A549 (cell line): ENCODE measurements around the gene CABCOCO1. TPM values are rescaled to one million over a fixed set of nuclear protein-coding genes. Genes with fewer than 3 reads are reported as not detected.

ENCODE experiments used
- ATAC-seq, 2 experiments: fragments of 200-7000 bp in 1 of 2; fragments of >200 bp in 1 of 2; cut with Nextera tagmentation in 1 of 2; cut with Tn5 transposase in 1 of 2; 3 replicates each; pipeline versions ENCODE4 v1.8.0 to v1.9.1; 2018 to 2020; ENCODE audit warnings: mild to moderate bottlenecking in 1 of 2, moderate library complexity in 1 of 2
- CTCF ChIA-PET: fragments of 300-600 bp; sonication (Branson Sonifier 250); formaldehyde crosslinking; extraction: SDS; loops from one replicate; lab custom pipeline; 2021; ENCODE audit warnings: antibody characterized with exemption, inconsistent platforms; lab: Yijun Ruan, JAX
- POLR2A ChIA-PET: fragments of 350-600 bp; formaldehyde crosslinking; extraction: SDS; loops from one replicate; lab custom pipeline; 2021; ENCODE audit warnings: antibody characterized with exemption, inconsistent platforms; lab: Yijun Ruan, JAX
- DNase-seq, 2 experiments: peaks; one replicate each; pipeline versions ENCODE4 v3.0.0 to v3.0.0-alpha.2; 2011 to 2016; ENCODE audit warnings: low read depth in 1 of 2, low spot score in 1 of 2
- FAIRE-seq: peaks from 2 replicates; lab custom pipeline; 2011; peaks lifted over from hg19 to GRCh38; lab: Jason Lieb, UNC
- H3K27ac ChIP-seq, 2 experiments: fragments of >200 bp; sonication (Bioruptor Twin); formaldehyde crosslinking; 3 replicates each; pipeline ENCODE4 v1.5.1; 2016 to 2017
- H3K4me1 ChIP-seq: fragments of >200 bp; sonication (Bioruptor Twin); formaldehyde crosslinking; 3 replicates; pipeline ENCODE4 v1.6.1; 2016
- H3K4me2 ChIP-seq: fragments of >200 bp; sonication (Bioruptor Twin); formaldehyde crosslinking; 3 replicates; pipeline ENCODE4 v1.6.1; 2016
- H3K4me3 ChIP-seq: fragments of >200 bp; sonication (Bioruptor Twin); formaldehyde crosslinking; 3 replicates; pipeline ENCODE4 v1.5.1; 2016
- H3K9me3 ChIP-seq: fragments of >200 bp; sonication (Bioruptor Twin); formaldehyde crosslinking; 3 replicates; pipeline ENCODE4 v1.6.1; 2016
- CBX2 ChIP-seq: fragments of 200-600 bp; sonication (generic); IDR thresholded peaks from 2 replicates; pipeline ENCODE4 v1.6.1; 2016; ENCODE audit warnings: low read depth, mild to moderate bottlenecking, borderline replicate concordance
- CEBPB ChIP-seq, 2 experiments: fragments of >200 bp in 1 of 2; sonication (Bioruptor Twin) in 1 of 2; formaldehyde crosslinking in 1 of 2; IDR thresholded peaks; 2 replicates each; pipeline ENCODE4 v1.6.1; 2012 to 2016
- CHD4 ChIP-seq: fragments of 200-600 bp; sonication (generic); IDR thresholded peaks from 2 replicates; pipeline ENCODE4 v1.6.1; 2016; ENCODE audit warnings: antibody characterized with exemption, mild to moderate bottlenecking, borderline replicate concordance
- EP300 ChIP-seq, 2 experiments: fragments of >200 bp; sonication (Bioruptor Twin); formaldehyde crosslinking; IDR thresholded peaks; 2 replicates in 1 of 2; 3 replicates in 1 of 2; pipeline ENCODE4 v1.6.1; 2016 to 2017
- FOSB ChIP-seq: fragments of 250-450 bp; sonication (Bioruptor Pico); IDR thresholded peaks from 2 replicates; pipeline ENCODE4 v1.5.0; 2020; ENCODE audit warnings: mild to moderate bottlenecking, moderate library complexity
- FOXS1 ChIP-seq: fragments of 250-450 bp; sonication (Bioruptor Pico); IDR thresholded peaks from 2 replicates; pipeline ENCODE4 v1.5.0; 2020; ENCODE audit warnings: mild to moderate bottlenecking, moderate library complexity
- JUN ChIP-seq, 2 experiments: fragments of >200 bp; sonication (Bioruptor Twin); formaldehyde crosslinking; IDR thresholded peaks; 2 replicates in 1 of 2; 3 replicates in 1 of 2; pipeline ENCODE4 v1.6.1; 2016 to 2017
- JUNB ChIP-seq: fragments of >200 bp; sonication (Bioruptor Twin); formaldehyde crosslinking; IDR thresholded peaks from 2 replicates; pipeline ENCODE4 v1.6.1; 2016
- KDM1A ChIP-seq: fragments of 200-600 bp; sonication (generic); IDR thresholded peaks from 2 replicates; pipeline ENCODE4 v1.6.1; 2016; ENCODE audit warnings: low read depth, mild to moderate bottlenecking
- MAFK ChIP-seq: fragments of 450-650 bp; IDR thresholded peaks from 2 replicates; pipeline ENCODE4 v1.6.1; 2014; ENCODE audit not compliant: partially characterized antibody
- MYC ChIP-seq: IDR thresholded peaks from 2 replicates; pipeline ENCODE4 v1.6.1; 2012; ENCODE audit warnings: mild to moderate bottlenecking, inconsistent platforms, low read length, improper control_type of control experiment, borderline replicate concordance
- NFE2L2 ChIP-seq: fragments of 150-350 bp; conservative IDR thresholded peaks from 2 replicates; pipeline ENCODE4 v1.6.1; 2014; ENCODE audit warnings: low read length
- NPAS2 ChIP-seq: fragments of 250-450 bp; sonication (Bioruptor Pico); IDR thresholded peaks from 2 replicates; pipeline ENCODE4 v1.8.0; 2022; ENCODE audit warnings: mild to moderate bottlenecking, moderate library complexity, borderline replicate concordance
- NR3C1 ChIP-seq: fragments of >200 bp; sonication (Bioruptor Twin); formaldehyde crosslinking; IDR thresholded peaks from 3 replicates; pipeline ENCODE4 v1.6.1; 2017
- RAD21 ChIP-seq, 2 experiments: fragments of >200 bp in 1 of 2; sonication (Bioruptor Twin) in 1 of 2; formaldehyde crosslinking in 1 of 2; IDR thresholded peaks in 1 of 2; conservative IDR thresholded peaks in 1 of 2; 2 replicates in 1 of 2; 3 replicates in 1 of 2; pipeline ENCODE4 v1.6.1; 2012 to 2018; ENCODE audit warnings: inconsistent platforms in 1 of 2
- RNF2 ChIP-seq: fragments of 200-600 bp; sonication (generic); IDR thresholded peaks from 2 replicates; pipeline ENCODE4 v1.6.1; 2016; ENCODE audit warnings: low read depth, mild to moderate bottlenecking, antibody characterized with exemption, moderate library complexity, borderline replicate concordance
- SREBF2 ChIP-seq: fragments of 450-650 bp; IDR thresholded peaks from 2 replicates; pipeline ENCODE4 v1.6.1; 2014; ENCODE audit warnings: mild to moderate bottlenecking, moderate library complexity
- TP53 ChIP-seq: fragments of 250-450 bp; sonication (Bioruptor Pico); IDR thresholded peaks from 2 replicates; pipeline ENCODE4 v1.5.0; 2021; ENCODE audit warnings: mild to moderate bottlenecking, moderate library complexity
- ZC3H11A ChIP-seq: fragments of 450-650 bp; IDR thresholded peaks from 2 replicates; pipeline ENCODE4 v1.6.1; 2014; ENCODE audit warnings: antibody characterized with exemption, mild to moderate bottlenecking
- ZNF302 ChIP-seq: fragments of 250-450 bp; sonication (Bioruptor Pico); IDR thresholded peaks from 2 replicates; pipeline ENCODE4 v1.9.0; 2021; ENCODE audit warnings: inconsistent platforms, mild to moderate bottlenecking, moderate library complexity
- WGBS: methylation state at CpG from one replicate; pipeline ENCODE4 v1.1.6; 2017; ENCODE audit errors: missing lambda C conversion rate; 5-methylcytosine and 5-hydroxymethylcytosine counted together
- polyA plus RNA-seq, 4 experiments: library from polyadenylated mRNA; depleted of rRNA in 3 of 4; stranded (reverse); fragments of >200 nt; fragmentation: RNase III in 1 of 4; extraction: RNeasy Plus Mini Kit Qiagen cat#74134 plus additional on column Dnase treatment in 1 of 4; gene quantifications; 2 replicates in 3 of 4; 3 replicates in 1 of 4; pipeline ENCODE4 v1.2.3, GENCODE V29; 2011 to 2017
- TF ChIP-seq, protein P1 (sequence below): IDR thresholded peaks from 2 replicates; pipeline ENCODE4 v1.6.1; 2012; ENCODE audit warnings: low read depth, borderline replicate concordance
- TF ChIP-seq, protein P2 (sequence below): fragments of >200 bp; sonication (Bioruptor Twin); formaldehyde crosslinking; IDR thresholded peaks from 3 replicates; pipeline ENCODE4 v1.5.1; 2016
- TF ChIP-seq, protein P3 (sequence below): fragments of 450-650 bp; IDR thresholded peaks from 2 replicates; pipeline ENCODE4 v1.6.1; 2014; ENCODE audit warnings: antibody characterized with exemption

CABCOCO1 gene
- polyA plus RNA-seq, 2 of the 4 experiments (the other 2 are of a cell fraction), result 0.77 to 1.1 TPM

DNA sequence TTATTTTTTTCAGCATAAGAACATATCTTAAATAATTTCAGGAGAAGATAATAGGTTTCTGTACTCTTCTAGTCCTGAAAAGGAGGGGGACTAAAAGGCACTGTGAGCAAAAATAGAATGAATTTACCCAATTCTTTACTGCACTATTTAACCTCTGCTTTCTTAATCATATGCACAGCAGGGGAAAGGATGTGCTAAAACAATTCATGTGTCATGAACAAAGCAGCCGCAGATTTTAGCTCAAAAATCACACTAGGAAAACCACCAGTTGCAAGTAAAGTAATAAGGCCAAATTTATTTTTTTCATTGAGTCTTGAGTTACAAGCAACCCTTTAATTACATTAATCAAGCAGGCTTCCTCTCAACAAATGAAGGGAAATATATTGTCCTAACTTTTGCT lies 80.1 kb downstream of the CABCOCO1 start:
- ATAC-seq (no peak), FAIRE-seq (no peak), DNase-seq (no peak)
- ChIA-PET POLR2A (no interaction called here), CTCF (interaction anchor here (1.0 to 1.9 kb wide), 3 partner anchors 8 to 12 kb away, joined by 3 to 10 read pairs (median 3); no protein-coding TSS in a partner anchor)
- H3K9me3 ChIP-seq, result no peaks in the 10 kb centered on the region
- TF ChIP-seq RAD21 (conservative IDR thresholded peaks at IDR 0.05 in 1 of 2, IDR thresholded peaks at IDR 0.05 in 1 of 2) (no peak), CBX2 (no peak), JUN (IDR thresholded peaks at IDR 0.05) (no peak), EP300 (IDR thresholded peaks at IDR 0.05) (no peak), ZC3H11A (no peak), FOXS1 (CRISPR knock-in tag) (no peak), CEBPB (IDR thresholded peaks at IDR 0.05) (no peak), NFE2L2 (no peak), CHD4 (no peak), NPAS2 (CRISPR knock-in tag) (no peak), KDM1A (no peak), ZNF302 (CRISPR knock-in tag) (no peak), RNF2 (no peak)
- TF ChIP-seq, all 56 proteins: peak for 0
- Histone ChIP-seq H3K4me1 (no peaks in the 10 kb centered on the region), H3K4me2 (no peak overlapping the region), H3K4me3 (no peak overlapping the region), H3K27ac (no peak overlapping the region)
- 91% methylated on average over 1 of the region's 1 CpG for WGBS

DNA sequence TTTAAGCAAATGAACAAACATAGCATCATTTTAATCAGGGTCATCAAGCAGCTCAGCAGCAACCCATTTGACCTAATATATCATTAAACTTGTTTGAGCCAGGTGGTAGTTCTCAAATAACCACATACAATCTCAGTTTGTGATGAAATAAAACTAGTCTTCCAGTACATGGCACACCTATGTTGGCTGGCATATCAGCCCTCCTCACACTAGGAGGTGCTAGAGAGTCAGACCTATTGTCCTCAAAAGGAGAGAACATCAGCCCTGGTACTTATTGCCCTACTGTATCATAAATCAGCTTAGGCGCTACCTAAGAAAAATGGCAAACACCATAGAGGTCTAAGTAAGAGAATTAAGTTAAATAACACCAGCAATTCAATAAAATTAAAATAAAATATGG lies 81.7 kb downstream of the CABCOCO1 start:
- DNase-seq (peak in 1 of 2 experiments; percentile 26), ATAC-seq (peak in 1 of 2 experiments; percentile 52; a peak in 2 of 6 replicates), FAIRE-seq (no peak)
- ChIA-PET POLR2A (no interaction called here), CTCF (interaction anchor here (0.7 to 1.8 kb wide), 3 partner anchors 10 to 65 kb away, joined by 3 to 5 read pairs (median 3); no protein-coding TSS in a partner anchor)
- H3K27ac ChIP-seq, result no peak overlapping the region
- H3K4me3 ChIP-seq, result no peak overlapping the region
- no peaks in the 10 kb centered on the region for H3K4me1 ChIP-seq
- no peak overlapping the region for H3K4me2 ChIP-seq
- no peak for TF ChIP-seq TP53
- no peak for TF ChIP-seq ZNF302 (CRISPR knock-in tag)
- no peak for TF ChIP-seq EP300 (IDR thresholded peaks at IDR 0.05)
- TF ChIP-seq, protein P1, sequence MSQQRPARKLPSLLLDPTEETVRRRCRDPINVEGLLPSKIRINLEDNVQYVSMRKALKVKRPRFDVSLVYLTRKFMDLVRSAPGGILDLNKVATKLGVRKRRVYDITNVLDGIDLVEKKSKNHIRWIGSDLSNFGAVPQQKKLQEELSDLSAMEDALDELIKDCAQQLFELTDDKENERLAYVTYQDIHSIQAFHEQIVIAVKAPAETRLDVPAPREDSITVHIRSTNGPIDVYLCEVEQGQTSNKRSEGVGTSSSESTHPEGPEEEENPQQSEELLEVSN, result no peak
- TF ChIP-seq JUNB, result no peak
- TF ChIP-seq MYC, result no peak
- TF ChIP-seq SREBF2, result no peak
- no peak for TF ChIP-seq ZC3H11A
- no peak for TF ChIP-seq NR3C1
- no peak for TF ChIP-seq MAFK
- TF ChIP-seq JUN (IDR thresholded peaks at IDR 0.05), result no peak
- TF ChIP-seq, protein P2, sequence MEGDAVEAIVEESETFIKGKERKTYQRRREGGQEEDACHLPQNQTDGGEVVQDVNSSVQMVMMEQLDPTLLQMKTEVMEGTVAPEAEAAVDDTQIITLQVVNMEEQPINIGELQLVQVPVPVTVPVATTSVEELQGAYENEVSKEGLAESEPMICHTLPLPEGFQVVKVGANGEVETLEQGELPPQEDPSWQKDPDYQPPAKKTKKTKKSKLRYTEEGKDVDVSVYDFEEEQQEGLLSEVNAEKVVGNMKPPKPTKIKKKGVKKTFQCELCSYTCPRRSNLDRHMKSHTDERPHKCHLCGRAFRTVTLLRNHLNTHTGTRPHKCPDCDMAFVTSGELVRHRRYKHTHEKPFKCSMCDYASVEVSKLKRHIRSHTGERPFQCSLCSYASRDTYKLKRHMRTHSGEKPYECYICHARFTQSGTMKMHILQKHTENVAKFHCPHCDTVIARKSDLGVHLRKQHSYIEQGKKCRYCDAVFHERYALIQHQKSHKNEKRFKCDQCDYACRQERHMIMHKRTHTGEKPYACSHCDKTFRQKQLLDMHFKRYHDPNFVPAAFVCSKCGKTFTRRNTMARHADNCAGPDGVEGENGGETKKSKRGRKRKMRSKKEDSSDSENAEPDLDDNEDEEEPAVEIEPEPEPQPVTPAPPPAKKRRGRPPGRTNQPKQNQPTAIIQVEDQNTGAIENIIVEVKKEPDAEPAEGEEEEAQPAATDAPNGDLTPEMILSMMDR, result 0 out of 3 replicates have a peak, but pooled peaks have one; percentile 10
- TF ChIP-seq FOXS1 (CRISPR knock-in tag), result no peak
- peak in 1 of 2 experiments; percentile 26; a peak in 2 of 5 replicates for TF ChIP-seq RAD21 (conservative IDR thresholded peaks at IDR 0.05 in 1 of 2, IDR thresholded peaks at IDR 0.05 in 1 of 2)
- no peak for TF ChIP-seq FOSB (CRISPR knock-in tag)
- TF ChIP-seq, protein P3, sequence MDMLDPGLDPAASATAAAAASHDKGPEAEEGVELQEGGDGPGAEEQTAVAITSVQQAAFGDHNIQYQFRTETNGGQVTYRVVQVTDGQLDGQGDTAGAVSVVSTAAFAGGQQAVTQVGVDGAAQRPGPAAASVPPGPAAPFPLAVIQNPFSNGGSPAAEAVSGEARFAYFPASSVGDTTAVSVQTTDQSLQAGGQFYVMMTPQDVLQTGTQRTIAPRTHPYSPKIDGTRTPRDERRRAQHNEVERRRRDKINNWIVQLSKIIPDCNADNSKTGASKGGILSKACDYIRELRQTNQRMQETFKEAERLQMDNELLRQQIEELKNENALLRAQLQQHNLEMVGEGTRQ, result no peak
- 90% methylated on average over 1 of the region's 1 CpG for WGBS
- no peaks in the 10 kb centered on the region for H3K9me3 ChIP-seq
